IMR-90 (cell line): ENCODE results near the gene RYR3. TPM values are rescaled to one million over a fixed set of nuclear protein-coding genes. Genes with fewer than 3 reads are reported as not detected.

Experiments
- ATAC-seq: fragments of 200-7000 bp; cut with Tn5 transposase; 2 replicates; pipeline ENCODE4 v1.9.1; 2020; ENCODE audit warnings: low read depth, mild to moderate bottlenecking, moderate library complexity
- BruUV-seq: library from RNA; stranded (reverse); fragments of 400-500 nt; replicated peaks from 2 replicates; lab custom pipeline; 2021; lab: Mats Ljungman, UMichigan
- CTCF ChIA-PET: fragments of 300-600 bp; formaldehyde crosslinking; extraction: SDS; loops from one replicate; lab custom pipeline; 2021; ENCODE audit warnings: antibody characterized with exemption; lab: Yijun Ruan, JAX
- POLR2A ChIA-PET: fragments of 300-600 bp; sonication (Branson Sonifier 250); formaldehyde crosslinking; loops from one replicate; lab custom pipeline; 2022; ENCODE audit warnings: antibody characterized with exemption; ENCODE audit not compliant: unreplicated experiment; lab: Charles Lee
- DNase-seq: peaks from one replicate; pipeline ENCODE4 v3.0.0; 2013
- H2AFZ ChIP-seq: replicated peaks from 2 replicates; pipeline ENCODE3; 2013; ENCODE audit warnings: low read length, mild to moderate bottlenecking; ENCODE audit not compliant: poor library complexity
- H2AK5ac ChIP-seq: 2 replicates; pipeline ENCODE4 v1.6.1; 2013; ENCODE audit warnings: low read depth, low read length, inconsistent platforms
- H2AK9ac ChIP-seq: replicated peaks from 2 replicates; pipeline ENCODE3; 2013; ENCODE audit warnings: mild to moderate bottlenecking, low read depth, low read length, moderate library complexity; ENCODE audit not compliant: poor library complexity
- H2BK120ac ChIP-seq: 2 replicates; pipeline ENCODE4 v1.6.1; 2013; ENCODE audit warnings: low read depth, low read length, inconsistent platforms
- H2BK15ac ChIP-seq: 3 replicates; pipeline ENCODE4 v1.6.1; 2013; ENCODE audit warnings: low read depth, low read length, inconsistent platforms
- H2BK20ac ChIP-seq: 2 replicates; pipeline ENCODE4 v1.6.1; 2013; ENCODE audit warnings: low read depth, mild to moderate bottlenecking, inconsistent platforms, low read length, moderate library complexity
- H2BK5ac ChIP-seq: 2 replicates; pipeline ENCODE4 v1.6.1; 2013; ENCODE audit warnings: mild to moderate bottlenecking, low read depth, low read length, inconsistent platforms; ENCODE audit not compliant: poor library complexity, severe bottlenecking
- H3K14ac ChIP-seq: replicated peaks from 2 replicates; pipeline ENCODE4 v1.6.1; 2013; ENCODE audit warnings: low read depth, low read length, inconsistent platforms
- H3K18ac ChIP-seq: 2 replicates; pipeline ENCODE4 v1.6.1; 2013; ENCODE audit warnings: low read depth, low read length, control low read depth
- H3K23ac ChIP-seq: 2 replicates; pipeline ENCODE4 v1.6.1; 2013; ENCODE audit warnings: low read depth, low read length, inconsistent platforms
- H3K27ac ChIP-seq: 2 replicates; pipeline ENCODE4 v1.5.1; 2013; ENCODE audit warnings: mild to moderate bottlenecking, control low read depth, low read length; ENCODE audit not compliant: insufficient read depth
- H3K27me3 ChIP-seq: 2 replicates; pipeline ENCODE4 v1.6.1; 2013; ENCODE audit warnings: low read length; ENCODE audit not compliant: control insufficient read depth, insufficient read depth
- H3K36me3 ChIP-seq: 2 replicates; pipeline ENCODE4 v1.6.1; 2013; ENCODE audit warnings: low read length, mixed read lengths; ENCODE audit not compliant: control insufficient read depth, insufficient read depth
- H3K4ac ChIP-seq: 2 replicates; pipeline ENCODE4 v1.6.1; 2013; ENCODE audit warnings: low read depth, low read length, inconsistent platforms
- H3K4me1 ChIP-seq: 2 replicates; pipeline ENCODE4 v1.6.1; 2013; ENCODE audit warnings: low read length, mixed read lengths; ENCODE audit not compliant: control insufficient read depth, insufficient read depth
- H3K4me2 ChIP-seq: 2 replicates; pipeline ENCODE4 v1.6.1; 2013; ENCODE audit warnings: low read depth, mild to moderate bottlenecking, control low read depth, low read length, moderate library complexity
- H3K4me3 ChIP-seq: 2 replicates; pipeline ENCODE4 v1.5.1; 2013; ENCODE audit warnings: low read depth, mild to moderate bottlenecking, control low read depth, low read length, moderate library complexity; ENCODE audit not compliant: insufficient read depth
- H3K56ac ChIP-seq: 2 replicates; pipeline ENCODE4 v1.6.1; 2013; ENCODE audit warnings: low read length, inconsistent platforms; ENCODE audit not compliant: insufficient read depth; ENCODE audit errors: extremely low read depth
- H3K79me1 ChIP-seq, 2 experiments: 2 replicates each; pipeline ENCODE4 v1.6.1; 2013; ENCODE audit warnings: low read length in 2 of 2, inconsistent platforms in 1 of 2, low read depth in 1 of 2
- H3K9ac ChIP-seq: 2 replicates; pipeline ENCODE4 v1.6.1; 2013; ENCODE audit warnings: low read depth, low read length, control low read depth
- H3K9me1 ChIP-seq: 2 replicates; pipeline ENCODE4 v1.6.1; 2013; ENCODE audit warnings: low read length, inconsistent platforms; ENCODE audit not compliant: insufficient read depth
- H3K9me3 ChIP-seq: 2 replicates; pipeline ENCODE4 v1.6.1; 2013; ENCODE audit warnings: low read length; ENCODE audit not compliant: control insufficient read depth, insufficient read depth
- H4K20me1 ChIP-seq: 2 replicates; pipeline ENCODE4 v1.6.1; 2013; ENCODE audit warnings: low read length, inconsistent platforms; ENCODE audit not compliant: insufficient read depth
- H4K5ac ChIP-seq: 2 replicates; pipeline ENCODE4 v1.6.1; 2013; ENCODE audit warnings: mild to moderate bottlenecking, low read depth, low read length, control low read depth
- H4K8ac ChIP-seq, 2 experiments: 2 replicates each; pipeline ENCODE4 v1.6.1; 2013; ENCODE audit warnings: low read depth in 2 of 2, low read length in 2 of 2, control low read depth in 1 of 2, inconsistent platforms in 1 of 2
- H4K91ac ChIP-seq: 2 replicates; pipeline ENCODE4 v1.6.1; 2013; ENCODE audit warnings: low read depth, low read length, inconsistent platforms; ENCODE audit not compliant: insufficient read depth
- BHLHE40 ChIP-seq: fragments of 150-350 bp; IDR thresholded peaks from 2 replicates; pipeline ENCODE4 v1.6.1; 2016; ENCODE audit warnings: mild to moderate bottlenecking, low read depth, low read length
- CEBPB ChIP-seq: IDR thresholded peaks from 2 replicates; pipeline ENCODE4 v1.6.1; 2012; ENCODE audit warnings: low read depth, low read length, improper control_type of control experiment
- CHD1 ChIP-seq: IDR thresholded peaks from 2 replicates; pipeline ENCODE4 v1.6.1; 2012; ENCODE audit warnings: low read depth, low read length, improper control_type of control experiment
- FOS ChIP-seq: fragments of 150-350 bp; IDR thresholded peaks from 2 replicates; pipeline ENCODE4 v1.6.1; 2016; ENCODE audit warnings: low read depth, low read length
- MAFK ChIP-seq: IDR thresholded peaks from 2 replicates; pipeline ENCODE4 v1.6.1; 2012; ENCODE audit warnings: low read depth, low read length, improper control_type of control experiment
- MAZ ChIP-seq: IDR thresholded peaks from 2 replicates; pipeline ENCODE4 v1.6.1; 2012; ENCODE audit warnings: low read depth, mild to moderate bottlenecking, low read length, improper control_type of control experiment, moderate library complexity, borderline replicate concordance
- MXI1 ChIP-seq: IDR thresholded peaks from 2 replicates; pipeline ENCODE4 v1.6.1; 2012; ENCODE audit warnings: low read depth, mild to moderate bottlenecking, low read length, moderate library complexity, borderline replicate concordance
- NFE2L2 ChIP-seq: fragments of 150-350 bp; IDR thresholded peaks from 2 replicates; pipeline ENCODE4 v1.6.1; 2016; ENCODE audit warnings: low read depth, mild to moderate bottlenecking, low read length
- POLR2A ChIP-seq: IDR thresholded peaks from 2 replicates; pipeline ENCODE4 v1.6.1; 2012; ENCODE audit warnings: mild to moderate bottlenecking, low read depth, low read length
- RAD21 ChIP-seq: IDR thresholded peaks from 2 replicates; pipeline ENCODE4 v1.6.1; 2012; ENCODE audit warnings: low read length, improper control_type of control experiment
- RCOR1 ChIP-seq: IDR thresholded peaks from 2 replicates; pipeline ENCODE4 v1.6.1; 2012; ENCODE audit warnings: mild to moderate bottlenecking, low read length, improper control_type of control experiment; ENCODE audit not compliant: insufficient replicate concordance
- RFX5 ChIP-seq: IDR thresholded peaks from 2 replicates; pipeline ENCODE4 v1.8.0; 2012; ENCODE audit warnings: low read depth, mild to moderate bottlenecking, low read length, moderate library complexity
- SMC3 ChIP-seq: fragments of 150-350 bp; IDR thresholded peaks from 2 replicates; pipeline ENCODE4 v1.6.1; 2016; ENCODE audit warnings: low read depth, mild to moderate bottlenecking, antibody characterized with exemption, low read length, moderate library complexity
- WGBS, 2 experiments: methylation state at CpG; one replicate each; pipeline versions ENCODE4 v1.1.5 to v1.1.7; 2013; ENCODE audit warnings: missing lambda C conversion rate in 2 of 2; ENCODE audit not compliant: insufficient read length in 1 of 2; ENCODE audit errors: extremely low coverage in 2 of 2; 5-methylcytosine and 5-hydroxymethylcytosine counted together
- dilution Hi-C: fragments of 300-500 bp; cut with HindIII; formaldehyde crosslinking; loops from one replicate; pipeline ENCODE4 v1.14.3; 2018; ENCODE audit warnings: low sequenced_read_pairs; ENCODE audit not compliant: unreplicated experiment
- in situ Hi-C: fragments of 300-500 bp; cut with MboI; formaldehyde crosslinking; loops from 3 replicates; pipeline ENCODE4 v1.14.3; 2019; ENCODE audit warnings: low sequenced_read_pairs, inconsistent platforms, mixed read lengths
- intact Hi-C: fragments of 100-400 bp; cut with micrococcal nuclease; formaldehyde crosslinking; loops from 2 replicates; pipeline ENCODE4 v1.10.0; 2022
- polyA plus RNA-seq, 3 experiments: library from polyadenylated mRNA; depleted of rRNA; stranded (reverse); fragments of >200 nt; gene quantifications; 2 replicates each; pipeline ENCODE4 v1.2.3, GENCODE V29; 2012; ENCODE audit warnings: low replicate concordance in 1 of 3
- total RNA-seq: library from RNA; depleted of rRNA; stranded (reverse); fragments of >200 nt; gene quantifications from 2 replicates; pipeline ENCODE4 v1.2.3, GENCODE V29; 2012
- TF ChIP-seq, protein P1 (sequence below): fragments of 150-350 bp; IDR thresholded peaks from 2 replicates; pipeline ENCODE4 v1.6.1; 2016; ENCODE audit warnings: low read depth, mild to moderate bottlenecking, low read length, moderate library complexity, borderline replicate concordance
- TF ChIP-seq, protein P2 (sequence below): conservative IDR thresholded peaks from 2 replicates; pipeline ENCODE4 v1.5.1; 2012; ENCODE audit warnings: mild to moderate bottlenecking, low read depth, low read length, improper control_type of control experiment
- TF ChIP-seq, protein P3 (sequence below): fragments of 150-350 bp; IDR thresholded peaks from 2 replicates; pipeline ENCODE4 v1.6.1; 2017; ENCODE audit warnings: mild to moderate bottlenecking, antibody characterized with exemption, low read length, low read depth

Gene RYR3
- total and polyA plus RNA-seq, 2 of the 4 experiments (the other 2 are of a cell fraction): 0.18 TPM; not detected in 1

DNA sequence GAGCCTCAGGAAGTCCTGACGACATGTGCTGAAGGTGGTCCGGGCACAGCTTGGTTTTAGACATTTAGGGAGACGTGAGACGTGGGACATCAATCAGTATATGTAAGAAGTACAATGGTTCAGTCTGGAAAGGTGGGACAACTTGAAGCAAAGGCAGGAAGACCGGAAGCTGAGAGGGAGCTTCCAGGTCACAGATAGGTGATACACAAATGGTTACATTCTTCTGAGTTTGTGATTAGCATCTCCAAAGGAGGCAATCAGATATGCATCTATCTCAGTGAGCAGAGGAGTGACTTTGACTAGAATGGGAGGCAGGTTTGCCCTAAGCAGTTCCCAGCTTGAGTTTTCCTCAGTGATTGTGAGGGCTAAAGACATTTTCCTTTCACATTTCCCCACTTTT is 282.1 kb downstream of the RYR3 start:
- H3K36me3 ChIP-seq: no peaks in the 10 kb centered on the region
- H2AK5ac ChIP-seq: no peak overlapping the region
- H3K4ac ChIP-seq: no peak overlapping the region
- H3K4me1 ChIP-seq: no peaks in the 10 kb centered on the region
- H2BK15ac ChIP-seq: no peak overlapping the region
- ChIA-PET POLR2A (no interaction called here), CTCF (no interaction called here)
- intact Hi-C loops (no loop called here), dilution Hi-C loops (no loop called here), in situ Hi-C loops (no loop called here)
- H3K18ac ChIP-seq: no peak overlapping the region
- DNase-seq (no peak), ATAC-seq (no peak)
- H2AK9ac ChIP-seq: no peak overlapping the region
- H3K9me1 ChIP-seq: no peaks in the 10 kb centered on the region
- no peak overlapping the region for H2BK5ac ChIP-seq
- no peak overlapping the region for H3K14ac ChIP-seq
- TF ChIP-seq MXI1: no peak
- no peak for TF ChIP-seq MAZ
- TF ChIP-seq, protein P1, sequence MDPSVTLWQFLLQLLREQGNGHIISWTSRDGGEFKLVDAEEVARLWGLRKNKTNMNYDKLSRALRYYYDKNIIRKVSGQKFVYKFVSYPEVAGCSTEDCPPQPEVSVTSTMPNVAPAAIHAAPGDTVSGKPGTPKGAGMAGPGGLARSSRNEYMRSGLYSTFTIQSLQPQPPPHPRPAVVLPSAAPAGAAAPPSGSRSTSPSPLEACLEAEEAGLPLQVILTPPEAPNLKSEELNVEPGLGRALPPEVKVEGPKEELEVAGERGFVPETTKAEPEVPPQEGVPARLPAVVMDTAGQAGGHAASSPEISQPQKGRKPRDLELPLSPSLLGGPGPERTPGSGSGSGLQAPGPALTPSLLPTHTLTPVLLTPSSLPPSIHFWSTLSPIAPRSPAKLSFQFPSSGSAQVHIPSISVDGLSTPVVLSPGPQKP: no peak
- no peak for TF ChIP-seq SMC3
- no peak for TF ChIP-seq FOS
- TF ChIP-seq, protein P2, sequence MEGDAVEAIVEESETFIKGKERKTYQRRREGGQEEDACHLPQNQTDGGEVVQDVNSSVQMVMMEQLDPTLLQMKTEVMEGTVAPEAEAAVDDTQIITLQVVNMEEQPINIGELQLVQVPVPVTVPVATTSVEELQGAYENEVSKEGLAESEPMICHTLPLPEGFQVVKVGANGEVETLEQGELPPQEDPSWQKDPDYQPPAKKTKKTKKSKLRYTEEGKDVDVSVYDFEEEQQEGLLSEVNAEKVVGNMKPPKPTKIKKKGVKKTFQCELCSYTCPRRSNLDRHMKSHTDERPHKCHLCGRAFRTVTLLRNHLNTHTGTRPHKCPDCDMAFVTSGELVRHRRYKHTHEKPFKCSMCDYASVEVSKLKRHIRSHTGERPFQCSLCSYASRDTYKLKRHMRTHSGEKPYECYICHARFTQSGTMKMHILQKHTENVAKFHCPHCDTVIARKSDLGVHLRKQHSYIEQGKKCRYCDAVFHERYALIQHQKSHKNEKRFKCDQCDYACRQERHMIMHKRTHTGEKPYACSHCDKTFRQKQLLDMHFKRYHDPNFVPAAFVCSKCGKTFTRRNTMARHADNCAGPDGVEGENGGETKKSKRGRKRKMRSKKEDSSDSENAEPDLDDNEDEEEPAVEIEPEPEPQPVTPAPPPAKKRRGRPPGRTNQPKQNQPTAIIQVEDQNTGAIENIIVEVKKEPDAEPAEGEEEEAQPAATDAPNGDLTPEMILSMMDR: no peak
- TF ChIP-seq POLR2A: no peak
- TF ChIP-seq RFX5: no peak
- TF ChIP-seq BHLHE40: no peak
- no peak for TF ChIP-seq RCOR1
- no peak for TF ChIP-seq MAFK
- TF ChIP-seq RAD21: no peak
- TF ChIP-seq NFE2L2: no peak
- TF ChIP-seq, protein P3, sequence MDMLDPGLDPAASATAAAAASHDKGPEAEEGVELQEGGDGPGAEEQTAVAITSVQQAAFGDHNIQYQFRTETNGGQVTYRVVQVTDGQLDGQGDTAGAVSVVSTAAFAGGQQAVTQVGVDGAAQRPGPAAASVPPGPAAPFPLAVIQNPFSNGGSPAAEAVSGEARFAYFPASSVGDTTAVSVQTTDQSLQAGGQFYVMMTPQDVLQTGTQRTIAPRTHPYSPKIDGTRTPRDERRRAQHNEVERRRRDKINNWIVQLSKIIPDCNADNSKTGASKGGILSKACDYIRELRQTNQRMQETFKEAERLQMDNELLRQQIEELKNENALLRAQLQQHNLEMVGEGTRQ: no peak
- TF ChIP-seq CEBPB: no peak
- TF ChIP-seq CHD1: no peak
- H3K23ac ChIP-seq: no peak overlapping the region
- H4K20me1 ChIP-seq: no peaks in the 10 kb centered on the region
- no peak overlapping the region for H3K56ac ChIP-seq
- H3K9ac ChIP-seq: no peak overlapping the region
- H4K8ac ChIP-seq: no peak overlapping the region
- 67% methylated on average over 1 of the region's 5 CpGs; no CpG with 5 or more reads in 1 of the 2 experiments for WGBS, 2 experiments
- H3K27ac ChIP-seq: no peak overlapping the region
- no peaks in the 10 kb centered on the region for H3K27me3 ChIP-seq
- no TSS peak for BruUV-seq
- no peak overlapping the region for H2AFZ ChIP-seq
- no peak overlapping the region for H3K4me3 ChIP-seq
- no peak overlapping the region for H2BK120ac ChIP-seq
- no peak overlapping the region for H4K91ac ChIP-seq
- no peak overlapping the region for H4K5ac ChIP-seq
- H3K79me1 ChIP-seq: no peaks in the 10 kb centered on the region
- no peak overlapping the region for H2BK20ac ChIP-seq
- H3K9me3 ChIP-seq: no peaks in the 10 kb centered on the region
- no peak overlapping the region for H3K4me2 ChIP-seq
